Thyroid gland (tissue), 4 donors: Measurements from ENCODE around the gene RGS9.
"Not testable (repeated sequence)": the region's sequence is repeated elsewhere in the genome, so short reads cannot be mapped to it uniquely, and the experiment has no call there.

Experiments used
- CTCF ChIP-seq, 6 experiments: fragments of 200-600 bp in 3 of 6; fragments of 450-650 bp in 3 of 6; sonication (generic) in 3 of 6; IDR thresholded peaks; one replicate each; pipeline ENCODE4 v1.5.1; 2016 to 2019; ENCODE audit warnings: antibody characterized with exemption in 6 of 6, mild to moderate bottlenecking in 2 of 6, inconsistent platforms in 1 of 6, moderate library complexity in 1 of 6
- POLR2A ChIP-seq, 2 donors: fragments of 450-650 bp; IDR thresholded peaks; one replicate each; pipeline ENCODE4 v1.6.1; 2017; ENCODE audit warnings: antibody characterized with exemption in 2 of 2, mild to moderate bottlenecking in 2 of 2, moderate library complexity in 1 of 2

- not testable (repeated sequence) for TF ChIP-seq CTCF, POLR2A (IDR thresholded peaks at IDR 0.05)
These were observed 43.6 kb downstream of the RGS9 start for GRCh38 chr17:65180752-65181236.
